Osteoblast (primary cell): Measurements from ENCODE around the gene TNPO2. TPM values are rescaled to one million over a fixed set of nuclear protein-coding genes. Genes with fewer than 3 reads are reported as not detected.

ENCODE experiments used
- DNase-seq: peaks from one replicate; pipeline ENCODE4 v3.0.0; 2011; ENCODE audit warnings: low spot score, mixed read lengths; ENCODE audit not compliant: insufficient read length; ENCODE audit errors: missing footprints
- H2AFZ ChIP-seq: 2 replicates; pipeline ENCODE4 v1.6.0; 2011; ENCODE audit warnings: mild to moderate bottlenecking, low read length
- H3K27ac ChIP-seq: 2 replicates; pipeline ENCODE4 v1.5.1; 2011; ENCODE audit warnings: mild to moderate bottlenecking, low read depth, low read length, moderate library complexity
- H3K27me3 ChIP-seq: 2 replicates; pipeline ENCODE4 v1.6.0; 2012; ENCODE audit warnings: mild to moderate bottlenecking, control low read depth, inconsistent platforms, low read length, moderate library complexity; ENCODE audit not compliant: insufficient read depth
- H3K36me3 ChIP-seq: 2 replicates; pipeline ENCODE4 v1.5.1; 2011; ENCODE audit warnings: mild to moderate bottlenecking, low read length, control low read depth, moderate library complexity; ENCODE audit not compliant: insufficient read depth
- H3K4me1 ChIP-seq: 2 replicates; pipeline ENCODE4 v1.5.1; 2011; ENCODE audit warnings: mild to moderate bottlenecking, low read length, control low read depth, moderate library complexity; ENCODE audit not compliant: insufficient read depth
- H3K4me2 ChIP-seq: 2 replicates; pipeline ENCODE4 v1.6.0; 2011; ENCODE audit warnings: mild to moderate bottlenecking, low read length; ENCODE audit not compliant: insufficient read depth
- H3K4me3 ChIP-seq: fragments of 200-600 bp; sonication (generic); 3 replicates; pipeline ENCODE4 v1.5.1; 2012; ENCODE audit warnings: mild to moderate bottlenecking, low read length, inconsistent platforms; ENCODE audit not compliant: insufficient read depth
- H3K79me2 ChIP-seq: 2 replicates; pipeline ENCODE4 v1.6.0; 2012; ENCODE audit warnings: mild to moderate bottlenecking, low read length, control low read depth, inconsistent platforms; ENCODE audit not compliant: insufficient read depth
- H3K9me3 ChIP-seq: 2 replicates; pipeline ENCODE4 v1.5.1; 2011; ENCODE audit warnings: low read depth, low read length, control low read depth
- H4K20me1 ChIP-seq: 2 replicates; pipeline ENCODE4 v1.6.0; 2012; ENCODE audit warnings: mild to moderate bottlenecking, low read length, control low read depth; ENCODE audit not compliant: insufficient read depth
- total RNA-seq: library from RNA; depleted of rRNA; stranded (reverse); fragments of >200 nt; gene quantifications from 2 replicates; pipeline ENCODE4 v1.2.3, GENCODE V29; 2012
- TF ChIP-seq, protein P1 (sequence below): IDR thresholded peaks from 2 replicates; pipeline ENCODE4 v1.5.1; 2011; ENCODE audit warnings: mild to moderate bottlenecking, low read depth, low read length, moderate library complexity; ENCODE audit errors: extremely low read depth

The TNPO2 gene
- total RNA-seq, 1 donor = 36.6 TPM

DNA sequence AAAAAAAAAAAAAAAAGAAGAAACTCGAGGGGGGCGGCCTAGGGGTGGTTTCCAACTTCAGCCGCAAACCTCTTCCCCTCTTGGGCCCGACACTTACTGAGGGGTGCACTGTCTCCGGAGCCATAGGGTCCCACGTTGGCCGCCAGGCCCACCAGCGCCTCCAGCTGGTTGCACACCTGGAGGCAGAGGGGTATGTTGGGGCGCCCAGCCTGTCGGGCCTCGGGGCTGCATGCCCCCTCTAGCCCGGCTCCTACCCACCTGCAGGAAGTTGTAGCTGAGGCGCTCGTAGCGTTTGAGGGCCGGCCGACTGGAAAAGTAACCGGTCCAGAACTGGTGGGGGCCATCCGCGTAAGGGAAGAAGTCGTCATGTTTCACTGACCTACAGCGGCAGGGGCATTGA is 65.8 kb downstream of the TNPO2 start:
- Histone ChIP-seq H3K9me3 (no peaks in the 10 kb centered on the region), H3K27me3 (no peaks in the 10 kb centered on the region), H3K79me2 (no peaks in the 10 kb centered on the region), H2AFZ (no peak overlapping the region), H3K27ac (no peak overlapping the region), H4K20me1 (no peaks in the 10 kb centered on the region), H3K4me1 (no peaks in the 10 kb centered on the region), H3K4me3 (no peak overlapping the region), H3K4me2 (no peak overlapping the region), H3K36me3 (peaks cover 23% of the 10 kb centered on the region)
- DNase-seq = peak; percentile 66
- TF ChIP-seq, protein P1, sequence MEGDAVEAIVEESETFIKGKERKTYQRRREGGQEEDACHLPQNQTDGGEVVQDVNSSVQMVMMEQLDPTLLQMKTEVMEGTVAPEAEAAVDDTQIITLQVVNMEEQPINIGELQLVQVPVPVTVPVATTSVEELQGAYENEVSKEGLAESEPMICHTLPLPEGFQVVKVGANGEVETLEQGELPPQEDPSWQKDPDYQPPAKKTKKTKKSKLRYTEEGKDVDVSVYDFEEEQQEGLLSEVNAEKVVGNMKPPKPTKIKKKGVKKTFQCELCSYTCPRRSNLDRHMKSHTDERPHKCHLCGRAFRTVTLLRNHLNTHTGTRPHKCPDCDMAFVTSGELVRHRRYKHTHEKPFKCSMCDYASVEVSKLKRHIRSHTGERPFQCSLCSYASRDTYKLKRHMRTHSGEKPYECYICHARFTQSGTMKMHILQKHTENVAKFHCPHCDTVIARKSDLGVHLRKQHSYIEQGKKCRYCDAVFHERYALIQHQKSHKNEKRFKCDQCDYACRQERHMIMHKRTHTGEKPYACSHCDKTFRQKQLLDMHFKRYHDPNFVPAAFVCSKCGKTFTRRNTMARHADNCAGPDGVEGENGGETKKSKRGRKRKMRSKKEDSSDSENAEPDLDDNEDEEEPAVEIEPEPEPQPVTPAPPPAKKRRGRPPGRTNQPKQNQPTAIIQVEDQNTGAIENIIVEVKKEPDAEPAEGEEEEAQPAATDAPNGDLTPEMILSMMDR = no peak

DNA sequence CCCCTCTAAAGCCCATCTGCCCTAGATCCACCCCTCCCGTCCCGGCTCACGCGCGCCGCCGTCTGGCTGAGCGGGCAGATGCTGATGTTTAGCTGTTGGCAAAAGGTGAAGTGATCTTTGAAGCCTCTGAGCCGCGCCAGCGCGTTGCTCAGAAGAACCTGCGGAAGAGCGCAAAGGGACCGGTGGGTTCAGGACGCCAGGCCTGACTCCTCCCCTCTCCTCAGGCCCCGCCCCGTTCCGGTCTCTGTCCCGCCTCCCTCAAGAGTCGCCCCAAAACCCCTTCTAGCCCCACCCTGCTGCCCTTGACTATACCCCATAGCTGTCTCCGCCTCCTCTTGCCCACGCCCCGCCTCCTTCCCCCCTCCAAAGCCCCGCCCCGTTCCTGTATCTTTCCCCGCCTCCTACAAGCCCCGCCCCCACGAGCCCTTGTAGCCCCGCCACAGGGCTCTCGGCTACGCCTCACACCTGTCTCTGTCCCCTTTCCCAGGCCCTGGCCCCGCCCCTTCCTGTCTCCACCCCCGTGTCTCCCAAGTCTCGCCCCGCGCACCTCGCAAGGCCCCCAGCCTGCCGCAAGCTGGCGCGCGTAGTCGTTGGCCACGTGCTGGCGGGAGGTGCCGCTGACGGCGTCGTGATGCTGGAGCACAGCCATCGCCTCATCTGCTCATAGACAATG is 66.7 kb downstream of the TNPO2 start:
- no peak overlapping the region for H2AFZ ChIP-seq
- H3K4me3 ChIP-seq = no peak overlapping the region
- peak; percentile 78 for DNase-seq

DNA sequence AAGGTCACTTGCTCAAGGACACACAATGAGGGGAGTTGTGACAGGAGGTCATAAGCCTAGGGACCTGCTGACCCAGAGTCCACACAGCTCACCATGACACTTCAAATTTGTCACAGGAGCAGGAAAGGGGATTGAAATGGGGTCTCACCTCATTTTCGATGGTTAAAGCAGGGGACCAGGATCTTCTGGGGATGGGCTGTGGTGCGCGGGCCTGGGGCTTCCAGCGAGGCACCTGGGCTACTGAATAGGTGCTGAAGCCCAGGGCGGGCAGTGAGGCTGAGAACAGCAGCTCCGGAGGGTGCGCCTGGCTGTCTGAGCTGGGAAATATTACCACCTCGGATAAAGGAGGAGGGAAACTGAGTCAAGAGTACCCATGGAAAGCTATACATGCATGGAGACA is 68.2 kb downstream of the TNPO2 start:
- H3K4me2 ChIP-seq = no peak overlapping the region
- no peak overlapping the region for H2AFZ ChIP-seq
- H3K36me3 ChIP-seq = peaks cover 18% of the 10 kb centered on the region
- no peaks in the 10 kb centered on the region for H3K4me1 ChIP-seq
- H3K27me3 ChIP-seq = no peaks in the 10 kb centered on the region
- H3K9me3 ChIP-seq = no peaks in the 10 kb centered on the region
- H4K20me1 ChIP-seq = no peaks in the 10 kb centered on the region
- H3K4me3 ChIP-seq = no peak overlapping the region
- no peaks in the 10 kb centered on the region for H3K79me2 ChIP-seq
- no peak overlapping the region for H3K27ac ChIP-seq
- TF ChIP-seq, protein P1 = no peak
- peak; percentile 64 for DNase-seq

More for the DNA sequence above, 66.7 kb downstream of the TNPO2 start:
- Histone ChIP-seq H3K27me3 (no peaks in the 10 kb centered on the region), H3K27ac (no peak overlapping the region), H3K36me3 (peaks cover 23% of the 10 kb centered on the region), H4K20me1 (no peaks in the 10 kb centered on the region), H3K4me2 (no peak overlapping the region), H3K9me3 (no peaks in the 10 kb centered on the region), H3K79me2 (no peaks in the 10 kb centered on the region), H3K4me1 (no peaks in the 10 kb centered on the region)
- TF ChIP-seq, protein P1 = no peak

DNA sequence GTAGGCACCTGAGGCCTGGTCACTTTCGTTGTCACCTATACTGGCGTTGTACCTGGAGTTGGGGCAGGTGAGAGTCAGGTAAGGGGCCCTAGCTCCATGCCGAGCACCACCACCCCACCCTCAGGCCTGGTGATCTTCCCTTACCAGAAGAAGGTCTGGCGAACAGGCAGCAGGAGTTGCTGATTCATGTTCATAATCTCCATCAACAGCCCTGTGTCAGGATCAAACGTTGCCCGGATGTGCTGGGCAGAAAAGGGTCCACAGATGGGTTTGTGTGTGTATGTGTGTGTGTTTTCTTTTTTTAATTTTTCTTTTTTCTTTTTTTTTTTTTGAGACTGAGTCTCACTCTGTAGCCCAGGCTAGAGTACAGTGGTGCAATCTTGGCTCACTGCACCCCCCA is 71.5 kb downstream of the TNPO2 start:
- H3K79me2 ChIP-seq = no peaks in the 10 kb centered on the region
- H3K4me1 ChIP-seq = no peaks in the 10 kb centered on the region
- DNase-seq = peak; percentile 42
- no peak overlapping the region for H3K27ac ChIP-seq
- H2AFZ ChIP-seq = no peak overlapping the region
- no peak overlapping the region for H3K4me2 ChIP-seq
- no peaks in the 10 kb centered on the region for H3K9me3 ChIP-seq
- no peaks in the 10 kb centered on the region for H4K20me1 ChIP-seq
- H3K36me3 ChIP-seq = peaks cover 14% of the 10 kb centered on the region
- no peak overlapping the region for H3K4me3 ChIP-seq
- no peaks in the 10 kb centered on the region for H3K27me3 ChIP-seq
- TF ChIP-seq, protein P1 = no peak
